GM23338 (cell line): ENCODE measurements around the gene FHOD1. TPM values are rescaled to one million over a fixed set of nuclear protein-coding genes. Genes with fewer than 3 reads are reported as not detected.

Source experiments
- ATAC-seq: fragments of 200-7000 bp; cut with Tn5 transposase; 3 replicates; pipeline ENCODE4 v1.9.1; 2020
- DNase-seq: peaks from one replicate; pipeline ENCODE4 v3.0.0-alpha.2; 2015; ENCODE audit warnings: low spot score
- H2AFZ ChIP-seq: fragments of 200-600 bp; sonication (generic); 2 replicates; pipeline ENCODE4 v1.8.0; 2016; ENCODE audit warnings: antibody characterized with exemption, mild to moderate bottlenecking, moderate library complexity
- H3F3A ChIP-seq: fragments of 200-600 bp; sonication (generic); replicated peaks from 2 replicates; pipeline ENCODE4 v1.8.0; 2017; ENCODE audit warnings: antibody characterized with exemption, mixed run types, low read depth
- H3K27ac ChIP-seq: fragments of 200-600 bp; sonication (generic); 2 replicates; pipeline ENCODE4 v1.6.1; 2016; ENCODE audit warnings: low read depth
- H3K27me3 ChIP-seq: fragments of 200-600 bp; sonication (generic); 2 replicates; pipeline ENCODE4 v1.8.0; 2016; ENCODE audit warnings: mild to moderate bottlenecking, mixed run types, moderate library complexity; ENCODE audit not compliant: insufficient read depth
- H3K36me3 ChIP-seq: fragments of 200-600 bp; sonication (generic); 2 replicates; pipeline ENCODE4 v1.8.0; 2016; ENCODE audit warnings: mild to moderate bottlenecking; ENCODE audit not compliant: insufficient read depth
- H3K4me1 ChIP-seq: fragments of 200-600 bp; sonication (generic); 2 replicates; pipeline ENCODE4 v1.8.0; 2016; ENCODE audit warnings: mild to moderate bottlenecking, moderate library complexity; ENCODE audit not compliant: insufficient read depth
- H3K4me2 ChIP-seq: fragments of 200-600 bp; sonication (generic); 2 replicates; pipeline ENCODE4 v1.7.1; 2017; ENCODE audit warnings: mixed run types
- H3K4me3 ChIP-seq: fragments of 200-600 bp; sonication (generic); 2 replicates; pipeline ENCODE4 v1.6.1; 2016; ENCODE audit warnings: mixed run types
- H3K79me2 ChIP-seq: fragments of 200-600 bp; sonication (generic); replicated peaks from 2 replicates; pipeline ENCODE4 v1.8.0; 2017; ENCODE audit warnings: mild to moderate bottlenecking; ENCODE audit not compliant: insufficient read depth
- H3K9me2 ChIP-seq: fragments of 200-600 bp; sonication (generic); 2 replicates; pipeline ENCODE4 v1.8.0; 2017; ENCODE audit not compliant: insufficient read depth
- H4K20me1 ChIP-seq: fragments of 200-600 bp; sonication (generic); replicated peaks from 2 replicates; pipeline ENCODE4 v1.8.0; 2017; ENCODE audit warnings: mild to moderate bottlenecking; ENCODE audit not compliant: insufficient read depth
- H3K27ac Mint-ChIP-seq: 2 replicates; pipeline ENCODE4 v1.8.0; 2020; ENCODE audit warnings: inconsistent platforms, mild to moderate bottlenecking, moderate library complexity, mixed read lengths
- H3K27me3 Mint-ChIP-seq: 3 replicates; pipeline ENCODE4 v1.8.0; 2022; ENCODE audit warnings: low read depth, mild to moderate bottlenecking, moderate library complexity, mixed read lengths, inconsistent platforms; ENCODE audit not compliant: insufficient read depth, poor library complexity
- H3K36me3 Mint-ChIP-seq: 3 replicates; pipeline ENCODE4 v1.8.0; 2021; ENCODE audit warnings: low read depth, mild to moderate bottlenecking, inconsistent platforms, moderate library complexity, mixed read lengths
- H3K4me1 Mint-ChIP-seq: 3 replicates; pipeline ENCODE4 v1.8.0; 2020; ENCODE audit warnings: mild to moderate bottlenecking, inconsistent platforms, mixed read lengths
- H3K4me3 Mint-ChIP-seq: 3 replicates; pipeline ENCODE4 v1.8.0; 2021; ENCODE audit warnings: moderate library complexity, mild to moderate bottlenecking, inconsistent platforms, mixed read lengths
- H3K9me3 Mint-ChIP-seq: 3 replicates; pipeline ENCODE4 v1.8.0; 2020; ENCODE audit warnings: moderate library complexity, mild to moderate bottlenecking, inconsistent platforms, mixed read lengths
- CREB1 ChIP-seq: fragments of 250-450 bp; sonication (Bioruptor Pico); IDR thresholded peaks from 2 replicates; pipeline ENCODE4 v1.5.0; 2020; ENCODE audit warnings: low read depth, mild to moderate bottlenecking, moderate library complexity
- CTCF ChIP-seq, 2 experiments: fragments of 200-600 bp in 1 of 2; sonication (generic) in 1 of 2; conservative IDR thresholded peaks; 2 replicates each; pipeline versions ENCODE4 v1.5.1 to v1.6.1; 2016 to 2017; ENCODE audit warnings: antibody characterized with exemption in 2 of 2, low read depth in 2 of 2, mild to moderate bottlenecking in 2 of 2, moderate library complexity in 1 of 2
- ETS1 ChIP-seq: IDR thresholded peaks from 2 replicates; pipeline ENCODE4 v1.6.1; 2016; ENCODE audit warnings: antibody characterized with exemption
- EZH2 ChIP-seq: fragments of 200-600 bp; sonication (generic); IDR thresholded peaks from one replicate; pipeline ENCODE4 v1.8.0; 2017; ENCODE audit warnings: antibody characterized with exemption, mild to moderate bottlenecking, low read depth; ENCODE audit not compliant: unreplicated experiment
- EZH2phosphoT487 ChIP-seq: fragments of 200-600 bp; sonication (generic); IDR thresholded peaks from one replicate; pipeline ENCODE4 v1.8.1; 2018; ENCODE audit warnings: antibody characterized with exemption; ENCODE audit not compliant: unreplicated experiment
- JUNB ChIP-seq: IDR thresholded peaks from one replicate; pipeline ENCODE4 v1.6.1; 2016; ENCODE audit warnings: antibody characterized with exemption; ENCODE audit not compliant: unreplicated experiment
- NANOG ChIP-seq: IDR thresholded peaks from 2 replicates; pipeline ENCODE4 v1.6.1; 2016; ENCODE audit warnings: antibody characterized with exemption, borderline replicate concordance
- POLR2AphosphoS5 ChIP-seq: IDR thresholded peaks from 2 replicates; pipeline ENCODE4 v1.6.1; 2016; ENCODE audit warnings: antibody characterized with exemption, low read depth
- STAT1 ChIP-seq: IDR thresholded peaks from one replicate; pipeline ENCODE4 v1.6.1; 2016; ENCODE audit warnings: antibody characterized with exemption; ENCODE audit not compliant: unreplicated experiment
- ZNF114 ChIP-seq: fragments of 250-450 bp; sonication (Bioruptor Pico); IDR thresholded peaks from 2 replicates; pipeline ENCODE4 v1.5.0; 2020; ENCODE audit warnings: mild to moderate bottlenecking, moderate library complexity
- ZNF462 ChIP-seq: fragments of 250-450 bp; sonication (Bioruptor Pico); IDR thresholded peaks from 2 replicates; pipeline ENCODE4 v1.5.0; 2020; ENCODE audit warnings: mild to moderate bottlenecking, moderate library complexity
- polyA plus RNA-seq: library from polyadenylated mRNA; unstranded; fragments of >200 nt; fragmentation: Nextera tagmentation; extraction: Ambion mirVana; gene quantifications from 2 replicates; pipeline ENCODE4 v1.2.1, GENCODE V29; 2016
- total RNA-seq: library from RNA; depleted of rRNA; stranded (reverse); fragments of >200 nt; shearing (Covaris generic); gene quantifications from 2 replicates; pipeline ENCODE4 v1.2.3, GENCODE V29; 2014

Gene FHOD1
- total and polyA plus RNA-seq, 2 experiments from 2014 or later, result 26.2 to 52.7 TPM

- Histone ChIP-seq H2AFZ (no peak overlapping the region), H3K27ac (no peak overlapping the region), H4K20me1 (peaks cover 3% of the 10 kb centered on the region), H3K27me3 (no peaks in the 10 kb centered on the region), H3K9me2 (no peaks in the 10 kb centered on the region), H3K4me2 (no peak overlapping the region), H3K4me3 (no peak overlapping the region), H3F3A (no peaks in the 10 kb centered on the region), H3K4me1 (0 out of 2 replicates have a peak, but pooled peaks cover 1% of the 10 kb centered on the region), H3K36me3 (no peaks in the 10 kb centered on the region), H3K79me2 (no peaks in the 10 kb centered on the region)
- TF ChIP-seq CTCF (conservative IDR thresholded peaks at IDR 0.05; ENCODE audit: low read depth in 2 of 2) (peak; percentile 43 to 60), ZNF462 (CRISPR knock-in tag) (no peak)
- peaks cover 4% of the 10 kb centered on the region for H3K4me1 Mint-ChIP-seq
- H3K9me3 Mint-ChIP-seq, result no peaks in the 10 kb centered on the region
- H3K27ac Mint-ChIP-seq, result no peak overlapping the region
- H3K36me3 Mint-ChIP-seq, result no peaks in the 10 kb centered on the region
- no peak overlapping the region for H3K4me3 Mint-ChIP-seq
- ATAC-seq (peak; percentile 84), DNase-seq (peak; percentile 70)
- peaks cover 10% of the 10 kb centered on the region for H3K27me3 Mint-ChIP-seq
Observed at GRCh38 chr16:67264277-67264676, 17.0 kb upstream of the FHOD1 start.

- peaks cover 14% of the 10 kb centered on the region for H3K27me3 Mint-ChIP-seq
- Histone ChIP-seq H3K27me3 (no peaks in the 10 kb centered on the region), H3K79me2 (no peaks in the 10 kb centered on the region), H3K9me2 (no peaks in the 10 kb centered on the region), H3K4me2 (no peak overlapping the region), H2AFZ (no peak overlapping the region), H3F3A (no peaks in the 10 kb centered on the region), H4K20me1 (no peaks in the 10 kb centered on the region; the same call in none of the 2 replicates), H3K4me3 (no peak overlapping the region), H3K27ac (no peak overlapping the region), H3K4me1 (no peaks in the 10 kb centered on the region), H3K36me3 (no peaks in the 10 kb centered on the region)
- TF ChIP-seq CREB1 (CRISPR knock-in tag), result no peak
- no peak for TF ChIP-seq EZH2phosphoT487
- TF ChIP-seq STAT1, result no peak
- TF ChIP-seq POLR2AphosphoS5, result no peak
- no peak for TF ChIP-seq JUNB
- no peak for TF ChIP-seq NANOG
- TF ChIP-seq ETS1, result no peak
- TF ChIP-seq EZH2, result no peak
- TF ChIP-seq ZNF114 (CRISPR knock-in tag), result no peak
- no peaks in the 10 kb centered on the region for H3K9me3 Mint-ChIP-seq
- H3K4me1 Mint-ChIP-seq, result peaks cover 4% of the 10 kb centered on the region
- ATAC-seq (no peak), DNase-seq (no peak)
- no peaks in the 10 kb centered on the region for H3K36me3 Mint-ChIP-seq
- H3K27ac Mint-ChIP-seq, result no peak overlapping the region
- no peak overlapping the region for H3K4me3 Mint-ChIP-seq
Observed at GRCh38 chr16:67263201-67263600, 15.9 kb upstream of the FHOD1 start.
